GM21526 (cell line): Measurements from ENCODE around the gene OR2AJ1.
A peak's percentile ranks its signal among the peaks of the same experiment; 100 is the strongest.

Experiments used
- ATAC-seq: cut with Tn5 transposase; IDR thresholded peaks from one replicate; pipeline ENCODE4 v1.9.1; 2021; ENCODE audit warnings: moderate library complexity; ENCODE audit not compliant: unreplicated experiment, low FRiP score

The OR2AJ1 gene

GRCh38 chr1:247924868-247925267 is at the start of gene OR2AJ1:
OR2AJ1 (plus strand) TSS chr1:247924889; CDS start chr1:247933769, 8,880 bp downstream.
- ATAC-seq = no peak

- ATAC-seq = no peak
Measured at GRCh38 chr1:247883346-247883745, 41.3 kb upstream of the OR2AJ1 start.

DNA sequence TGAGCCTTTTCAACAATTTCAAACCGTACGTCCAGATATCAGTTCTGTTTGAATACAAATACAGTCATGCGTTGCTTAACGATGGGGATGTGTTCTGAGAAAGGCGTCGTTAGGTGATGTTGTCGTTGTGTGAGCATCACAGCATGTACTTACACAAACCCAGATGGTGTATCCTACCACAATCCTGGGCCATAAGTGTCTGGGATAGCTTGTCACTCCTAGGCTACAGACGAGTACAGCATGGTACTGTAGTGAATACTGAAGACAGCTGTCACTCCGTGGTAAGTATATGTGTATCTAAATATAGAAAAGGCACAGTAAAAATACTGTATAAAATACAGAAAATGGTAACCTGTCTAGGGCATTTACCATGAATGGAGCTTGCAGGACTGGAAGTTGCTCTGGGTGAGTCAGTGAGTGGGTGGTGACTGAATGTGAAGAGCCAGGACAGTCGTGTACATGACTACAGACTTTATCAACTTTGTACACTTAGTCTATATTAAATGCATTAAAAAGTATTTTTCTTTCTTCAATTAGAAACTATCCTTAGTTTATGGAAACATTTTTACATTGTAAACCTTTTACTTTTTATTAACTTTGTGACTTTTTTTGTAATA is 39.8 kb upstream of the OR2AJ1 start:
- ATAC-seq = no peak

- no peak for ATAC-seq
Measured at GRCh38 chr1:247895163-247895637, 29.5 kb upstream of the OR2AJ1 start, which contains the start of gene OR2W3. OR2W3 (plus strand) TSS chr1:247895587; CDS start chr1:247895587, 0 bp downstream.

DNA sequence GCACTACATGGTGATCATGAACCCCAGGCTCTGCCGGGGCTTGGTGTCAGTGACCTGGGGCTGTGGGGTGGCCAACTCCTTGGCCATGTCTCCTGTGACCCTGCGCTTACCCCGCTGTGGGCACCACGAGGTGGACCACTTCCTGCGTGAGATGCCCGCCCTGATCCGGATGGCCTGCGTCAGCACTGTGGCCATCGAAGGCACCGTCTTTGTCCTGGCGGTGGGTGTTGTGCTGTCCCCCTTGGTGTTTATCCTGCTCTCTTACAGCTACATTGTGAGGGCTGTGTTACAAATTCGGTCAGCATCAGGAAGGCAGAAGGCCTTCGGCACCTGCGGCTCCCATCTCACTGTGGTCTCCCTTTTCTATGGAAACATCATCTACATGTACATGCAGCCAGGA is 28.7 kb upstream of the OR2AJ1 start:
- no peak for ATAC-seq

DNA sequence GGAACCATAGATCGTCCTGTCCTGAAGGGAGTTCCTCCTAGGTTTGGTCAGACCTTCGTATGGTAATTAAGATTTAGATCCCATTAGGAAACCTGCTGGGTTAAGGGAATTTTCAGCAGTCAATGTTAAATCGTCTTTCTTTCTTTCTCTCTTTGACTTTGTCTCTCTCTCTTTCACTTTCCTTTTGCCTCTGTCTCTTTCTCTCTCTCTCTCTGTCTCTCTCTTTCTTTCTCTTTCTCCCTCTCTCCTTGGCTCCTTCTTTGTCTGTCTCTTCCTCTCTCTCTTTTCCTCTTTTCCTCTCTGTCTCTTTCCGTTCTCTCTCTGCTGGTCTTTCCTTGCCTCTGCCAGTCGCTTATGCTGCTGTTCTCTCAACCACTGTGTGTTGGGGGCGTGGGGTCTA is 20.6 kb upstream of the OR2AJ1 start:
- ATAC-seq = no peak

DNA sequence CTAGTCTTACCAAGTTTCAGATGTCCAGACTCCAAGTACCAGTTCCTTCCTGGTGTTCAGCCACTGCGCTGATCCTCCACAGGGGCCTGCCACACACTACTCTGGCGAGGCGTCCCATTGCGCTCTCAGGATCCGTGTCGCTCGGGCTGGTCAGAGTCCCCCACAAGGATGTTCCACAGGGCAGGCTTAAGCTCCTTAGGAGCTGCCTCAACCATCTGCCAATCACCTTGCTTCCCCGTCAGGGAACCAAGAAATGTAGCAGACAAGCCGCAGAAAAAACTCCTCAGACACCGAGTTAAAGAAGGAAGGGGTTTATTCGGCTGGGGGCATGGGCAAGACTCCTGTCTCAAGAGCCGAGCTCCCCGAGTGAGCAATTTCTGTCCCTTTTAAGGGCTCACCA is 19.5 kb upstream of the OR2AJ1 start:
- ATAC-seq = no peak

DNA sequence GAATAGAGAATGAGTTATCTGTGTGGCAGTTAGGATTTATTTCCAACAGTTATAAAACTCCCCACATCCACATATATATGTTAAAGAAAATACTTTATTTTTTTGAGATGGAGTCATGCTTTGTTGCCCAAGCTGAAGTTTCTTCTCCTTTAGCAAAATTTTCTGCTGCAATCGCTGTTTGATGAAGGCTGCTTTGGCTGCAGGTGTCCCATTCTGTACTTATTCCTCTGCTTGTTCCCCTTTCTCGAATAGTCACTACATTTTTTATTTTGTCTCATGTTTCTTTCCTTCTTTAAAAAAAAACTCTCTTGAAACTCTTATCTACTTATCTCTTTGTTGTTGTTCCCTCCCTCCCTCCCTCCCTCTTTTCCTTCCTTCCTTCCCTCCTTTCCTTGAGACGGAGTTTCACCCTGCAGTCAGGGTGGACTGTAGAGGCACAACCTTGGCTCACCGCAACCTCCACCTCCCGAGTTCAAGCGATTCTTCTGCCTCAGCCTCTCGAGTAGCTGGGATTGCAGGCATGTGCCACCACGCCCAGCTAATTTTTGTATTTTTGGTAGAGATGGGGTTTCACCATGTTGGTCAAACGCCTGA is 18.7 kb upstream of the OR2AJ1 start:
- no peak for ATAC-seq

GRCh38 chr1:247906504-247907047 is 18.1 kb upstream of the OR2AJ1 start:
- no peak for ATAC-seq

DNA sequence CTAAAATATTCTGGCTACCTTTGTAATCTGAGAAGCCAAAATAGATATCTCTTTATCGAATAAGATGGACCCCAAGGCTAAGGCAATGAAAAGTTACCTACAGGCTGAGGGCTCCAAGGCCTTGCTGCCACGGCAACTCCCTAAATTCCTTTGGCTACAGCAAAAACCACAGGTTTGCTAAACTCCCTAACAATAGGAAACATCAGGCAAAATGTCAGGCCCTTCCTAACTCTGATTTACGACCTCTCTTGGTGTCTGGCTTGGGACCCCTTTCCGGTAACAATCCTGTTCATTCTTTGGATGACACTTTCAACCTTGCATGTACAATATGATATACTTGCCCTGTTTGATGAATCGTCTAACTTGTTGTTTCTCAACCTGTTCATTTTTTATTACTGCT is 15.9 kb upstream of the OR2AJ1 start:
- no peak for ATAC-seq

GRCh38 chr1:247913786-247914185 is 10.9 kb upstream of the OR2AJ1 start:
- no peak for ATAC-seq

- no peak for ATAC-seq
Measured at GRCh38 chr1:247914941-247915662, 9.6 kb upstream of the OR2AJ1 start.

DNA sequence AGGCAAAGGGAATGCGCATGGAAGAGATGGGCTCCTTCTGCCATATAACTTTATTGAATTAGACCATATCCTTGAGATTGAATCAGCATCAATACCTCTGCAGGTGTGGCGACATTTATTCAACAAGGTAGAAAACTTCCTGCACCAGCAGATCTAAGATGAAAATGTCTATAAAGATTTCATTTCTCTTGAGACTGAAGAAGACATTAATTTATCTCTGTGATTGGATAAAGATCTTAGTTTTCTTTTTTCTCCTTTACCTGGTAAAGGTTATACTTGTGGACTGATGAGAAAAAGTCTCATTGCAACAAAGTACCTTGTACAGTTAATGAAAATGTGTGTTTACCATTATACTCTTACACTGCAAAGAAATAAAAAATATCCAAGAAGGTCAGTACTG is 4.7 kb upstream of the OR2AJ1 start, which contains the start of gene OR2T8:
Gene OR2T8 (plus strand): TSS at position 301 of the 400 bp plus-strand sequence. CDS start 766 bp downstream, outside the sequence.
- no peak for ATAC-seq

GRCh38 chr1:247923941-247924340 is 748 bp upstream of the OR2AJ1 start:
- no peak for ATAC-seq

- ATAC-seq = no peak
Measured at GRCh38 chr1:247933989-247934388, 9.3 kb downstream of the OR2AJ1 start.

DNA sequence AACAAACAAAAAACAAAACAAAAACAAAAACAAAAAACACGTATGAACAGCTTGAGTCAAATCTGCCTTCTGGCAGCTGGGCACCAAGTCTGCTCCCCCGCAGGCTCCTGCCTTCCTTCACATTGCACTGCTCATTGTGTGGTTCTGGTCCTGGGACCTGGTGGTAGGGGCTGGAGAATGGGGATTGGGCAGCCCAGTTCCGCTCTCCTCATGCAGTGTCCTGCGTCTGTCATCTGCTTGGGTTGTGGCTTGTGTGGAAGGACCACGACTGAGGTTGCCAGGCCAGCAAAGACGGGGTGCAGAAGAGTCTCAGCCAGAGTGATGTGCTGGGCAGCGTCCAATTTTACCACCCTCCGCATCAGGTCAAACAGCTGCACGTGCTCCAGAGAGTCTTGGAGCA is 11.1 kb downstream of the OR2AJ1 start:
- ATAC-seq = no peak

- ATAC-seq = no peak
Measured at GRCh38 chr1:247936415-247936814, 11.7 kb downstream of the OR2AJ1 start.

GRCh38 chr1:247936965-247937734 is 12.5 kb downstream of the OR2AJ1 start:
- ATAC-seq = peak; percentile 100

GRCh38 chr1:247942624-247943023 is 17.9 kb downstream of the OR2AJ1 start:
- ATAC-seq = no peak

DNA sequence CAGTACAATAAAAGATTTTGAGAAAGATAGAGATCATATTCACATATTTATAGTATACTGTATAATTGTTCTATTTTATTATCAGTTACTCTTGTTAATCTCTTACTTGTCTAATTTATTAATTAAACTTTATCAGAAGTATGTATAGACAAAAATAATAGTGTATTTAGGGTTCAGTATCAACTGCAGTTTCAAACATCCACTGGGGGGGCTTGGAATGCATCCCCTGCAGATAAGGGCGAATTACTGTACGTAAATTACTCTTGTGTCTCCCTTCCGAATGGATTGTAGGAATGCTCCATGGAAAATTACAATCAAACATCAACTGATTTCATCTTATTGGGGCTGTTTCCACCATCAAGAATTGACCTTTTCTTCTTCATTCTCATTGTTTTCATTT is 23.9 kb downstream of the OR2AJ1 start, which contains the start of gene OR2L8:
Gene OR2L8 (plus strand): TSS at position 301 of the 400 bp plus-strand sequence. CDS start 0 bp downstream, at position 301.
- ATAC-seq = no peak
